DND-41 (cell line): ENCODE data around the gene BOD1L1.

Source experiments
- EZH2 ChIP-seq: IDR thresholded peaks from 3 replicates; pipeline ENCODE4 v1.6.1; 2012; ENCODE audit warnings: borderline replicate concordance, low read depth, mild to moderate bottlenecking, moderate library complexity, low read length, inconsistent platforms; ENCODE audit not compliant: severe bottlenecking
- TF ChIP-seq, protein P1 (sequence below): IDR thresholded peaks from 2 replicates; pipeline ENCODE4 v1.5.1; 2012; ENCODE audit warnings: borderline replicate concordance, low read length, moderate library complexity, mild to moderate bottlenecking; ENCODE audit not compliant: poor library complexity, severe bottlenecking; ENCODE audit errors: extremely low read depth

DNA sequence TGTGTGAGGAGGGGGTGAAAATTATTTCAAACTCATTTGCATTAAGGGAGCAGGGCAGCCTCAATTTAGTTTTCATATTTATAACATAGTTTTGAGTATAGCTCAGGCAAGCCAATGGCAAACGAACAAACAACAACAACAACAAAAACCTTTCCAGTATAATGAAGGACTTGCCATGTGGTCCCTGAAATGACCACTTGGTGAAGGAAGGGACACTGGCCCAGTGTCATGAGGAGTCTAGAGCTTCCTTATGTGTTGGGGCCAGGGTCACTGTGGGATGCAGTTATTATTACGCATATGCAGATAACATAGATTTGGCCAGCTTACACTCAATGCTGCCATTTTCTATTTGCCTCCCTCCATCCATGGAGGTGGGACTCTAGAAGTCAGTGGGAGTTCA is 106.5 kb downstream of the BOD1L1 start:
- TF ChIP-seq, protein P1, sequence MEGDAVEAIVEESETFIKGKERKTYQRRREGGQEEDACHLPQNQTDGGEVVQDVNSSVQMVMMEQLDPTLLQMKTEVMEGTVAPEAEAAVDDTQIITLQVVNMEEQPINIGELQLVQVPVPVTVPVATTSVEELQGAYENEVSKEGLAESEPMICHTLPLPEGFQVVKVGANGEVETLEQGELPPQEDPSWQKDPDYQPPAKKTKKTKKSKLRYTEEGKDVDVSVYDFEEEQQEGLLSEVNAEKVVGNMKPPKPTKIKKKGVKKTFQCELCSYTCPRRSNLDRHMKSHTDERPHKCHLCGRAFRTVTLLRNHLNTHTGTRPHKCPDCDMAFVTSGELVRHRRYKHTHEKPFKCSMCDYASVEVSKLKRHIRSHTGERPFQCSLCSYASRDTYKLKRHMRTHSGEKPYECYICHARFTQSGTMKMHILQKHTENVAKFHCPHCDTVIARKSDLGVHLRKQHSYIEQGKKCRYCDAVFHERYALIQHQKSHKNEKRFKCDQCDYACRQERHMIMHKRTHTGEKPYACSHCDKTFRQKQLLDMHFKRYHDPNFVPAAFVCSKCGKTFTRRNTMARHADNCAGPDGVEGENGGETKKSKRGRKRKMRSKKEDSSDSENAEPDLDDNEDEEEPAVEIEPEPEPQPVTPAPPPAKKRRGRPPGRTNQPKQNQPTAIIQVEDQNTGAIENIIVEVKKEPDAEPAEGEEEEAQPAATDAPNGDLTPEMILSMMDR, result no peak
- TF ChIP-seq EZH2, result no peak
